Neural progenitor cell (in vitro differentiated cells): ENCODE measurements around the gene KLF16.

Experiments
- CTCF ChIP-seq: fragments of 200-600 bp; sonication (generic); IDR thresholded peaks from 2 replicates; pipeline ENCODE4 v1.5.1; 2017; ENCODE audit warnings: antibody characterized with exemption, mild to moderate bottlenecking
- EZH2phosphoT487 ChIP-seq: fragments of 200-600 bp; sonication (generic); IDR thresholded peaks from 2 replicates; pipeline ENCODE4 v1.6.1; 2017; ENCODE audit warnings: antibody characterized with exemption

- TF ChIP-seq CTCF: no peak
- no peak for TF ChIP-seq EZH2phosphoT487
These were observed 20.4 kb upstream of the KLF16 start for GRCh38 chr19:1883784-1884183.
